Neural progenitor cell (in vitro differentiated cells): ENCODE data around the gene TMEM132E.

Source experiments
- CTCF ChIP-seq: fragments of 200-600 bp; sonication (generic); IDR thresholded peaks from 2 replicates; pipeline ENCODE4 v1.5.1; 2017; ENCODE audit warnings: antibody characterized with exemption, mild to moderate bottlenecking
- EZH2 ChIP-seq: fragments of 200-600 bp; sonication (generic); IDR thresholded peaks from 2 replicates; pipeline ENCODE4 v1.6.1; 2017; ENCODE audit warnings: antibody characterized with exemption, mild to moderate bottlenecking, moderate library complexity
- EZH2phosphoT487 ChIP-seq: fragments of 200-600 bp; sonication (generic); IDR thresholded peaks from 2 replicates; pipeline ENCODE4 v1.6.1; 2017; ENCODE audit warnings: antibody characterized with exemption

- no peak for TF ChIP-seq CTCF
- TF ChIP-seq EZH2: no peak
- TF ChIP-seq EZH2phosphoT487: no peak
Measured at GRCh38 chr17:34596920-34597319, 17.5 kb downstream of the TMEM132E start.
